H1 (cell line): ENCODE results near the gene CCSAP. TPM values are rescaled to one million over a fixed set of nuclear protein-coding genes. Genes with fewer than 3 reads are reported as not detected.

Experiments used
- CTCF ChIA-PET: fragments of 300-600 bp; sonication (Branson Sonifier 250); formaldehyde crosslinking; loops from one replicate; lab custom pipeline; 2021; ENCODE audit not compliant: partially characterized antibody; lab: Charles Lee
- POLR2A ChIA-PET: fragments of 300-600 bp; sonication (Branson Sonifier 250); formaldehyde crosslinking; loops from one replicate; lab custom pipeline; 2021; ENCODE audit warnings: inconsistent platforms; ENCODE audit not compliant: partially characterized antibody; lab: Charles Lee
- DNase-seq, 2 experiments: peaks; one replicate each; pipeline versions ENCODE4 v3.0.0 to v3.0.0-alpha.2; 2010 to 2022; ENCODE audit warnings: low spot score in 2 of 2, low read depth in 1 of 2, mixed read lengths in 1 of 2
- FAIRE-seq: peaks from 2 replicates; lab custom pipeline; 2011; peaks lifted over from hg19 to GRCh38; lab: Jason Lieb, UNC
- H2AFZ ChIP-seq: 2 replicates; pipeline ENCODE4 v1.8.1; 2012; ENCODE audit warnings: low read length, inconsistent platforms
- H2AK5ac ChIP-seq: 2 replicates; pipeline ENCODE4 v1.6.1; 2013; ENCODE audit warnings: low read depth, low read length
- H2BK120ac ChIP-seq: replicated peaks from 2 replicates; pipeline ENCODE3; 2013; ENCODE audit warnings: low read depth, low read length, inconsistent platforms
- H2BK12ac ChIP-seq: 2 replicates; pipeline ENCODE4 v1.6.1; 2013; ENCODE audit warnings: low read depth, low read length
- H2BK15ac ChIP-seq: 2 replicates; pipeline ENCODE4 v1.6.1; 2013; ENCODE audit warnings: low read length
- H2BK20ac ChIP-seq: 2 replicates; pipeline ENCODE4 v1.6.1; 2013; ENCODE audit warnings: low read length
- H2BK5ac ChIP-seq: 2 replicates; pipeline ENCODE4 v1.6.1; 2013; ENCODE audit warnings: low read depth, low read length
- H3K14ac ChIP-seq: 2 replicates; pipeline ENCODE4 v1.6.1; 2013; ENCODE audit warnings: inconsistent platforms; ENCODE audit not compliant: insufficient read length
- H3K18ac ChIP-seq: 2 replicates; pipeline ENCODE4 v1.6.1; 2013; ENCODE audit warnings: low read length; ENCODE audit errors: extremely low read depth
- H3K23ac ChIP-seq: 2 replicates; pipeline ENCODE4 v1.6.1; 2013; ENCODE audit warnings: inconsistent platforms; ENCODE audit not compliant: insufficient read length
- H3K23me2 ChIP-seq: 2 replicates; pipeline ENCODE4 v1.6.1; 2013; ENCODE audit warnings: low read depth, low read length
- H3K27ac ChIP-seq: 2 replicates; pipeline ENCODE4 v1.6.1; 2011; ENCODE audit warnings: low read depth, low read length, inconsistent platforms
- H3K27me3 ChIP-seq, 4 experiments: replicated peaks in 1 of 4; 1 replicate in 1 of 4; 2 replicates in 3 of 4; pipeline versions ENCODE4 v1.6.1 to v1.8.1; 2011 to 2013; ENCODE audit warnings: low read length in 3 of 4, mild to moderate bottlenecking in 3 of 4, inconsistent platforms in 2 of 4, mixed read lengths in 2 of 4, moderate library complexity in 1 of 4; ENCODE audit not compliant: control insufficient read depth in 3 of 4, insufficient read depth in 3 of 4; ENCODE audit errors: extremely low read depth in 1 of 4
- H3K36me3 ChIP-seq, 4 experiments: 2 replicates each; pipeline versions ENCODE4 v1.6.1 to v1.8.1; 2011 to 2013; ENCODE audit warnings: mild to moderate bottlenecking in 4 of 4, low read length in 3 of 4, moderate library complexity in 2 of 4, control low read depth in 1 of 4, inconsistent platforms in 1 of 4; ENCODE audit not compliant: insufficient read depth in 4 of 4, control insufficient read depth in 2 of 4
- H3K4ac ChIP-seq: replicated peaks from 2 replicates; pipeline ENCODE3; 2013; ENCODE audit warnings: low read length, low read depth, mixed read lengths, inconsistent platforms; ENCODE audit not compliant: insufficient read length
- H3K4me1 ChIP-seq, 4 experiments: replicated peaks in 1 of 4; 1 replicate in 1 of 4; 2 replicates in 3 of 4; pipeline versions ENCODE4 v1.6.1 to v1.8.1; 2011 to 2013; ENCODE audit warnings: low read length in 3 of 4, inconsistent platforms in 2 of 4, mixed read lengths in 1 of 4; ENCODE audit not compliant: insufficient read depth in 4 of 4, control insufficient read depth in 3 of 4
- H3K4me2 ChIP-seq, 2 experiments: 2 replicates each; pipeline versions ENCODE4 v1.6.1 to v1.8.1; 2011 to 2013; ENCODE audit warnings: low read depth in 2 of 2, low read length in 2 of 2, control low read depth in 1 of 2, inconsistent platforms in 1 of 2, mild to moderate bottlenecking in 1 of 2; ENCODE audit not compliant: insufficient read depth in 1 of 2
- H3K4me3 ChIP-seq, 4 experiments: fragments of 200-600, 300-600 bp in 1 of 4; sonication (generic), shearing (Covaris generic), sonication (Bioruptor Twin) in 1 of 4; 2 replicates each; pipeline versions ENCODE4 v1.5.1 to v1.8.1; 2011 to 2016; ENCODE audit warnings: low read length in 4 of 4, low read depth in 3 of 4, control low read depth in 2 of 4, inconsistent platforms in 2 of 4, mild to moderate bottlenecking in 2 of 4, mixed read lengths in 1 of 4, moderate library complexity in 1 of 4; ENCODE audit not compliant: insufficient read depth in 2 of 4; ENCODE audit errors: extremely low read depth in 1 of 4
- H3K56ac ChIP-seq: replicated peaks from 2 replicates; pipeline ENCODE3; 2013; ENCODE audit warnings: low read depth, mild to moderate bottlenecking, mixed read lengths, low read length, inconsistent platforms; ENCODE audit not compliant: insufficient read length
- H3K79me1 ChIP-seq: 2 replicates; pipeline ENCODE4 v1.6.1; 2013; ENCODE audit warnings: low read depth, low read length, control low read depth
- H3K79me2 ChIP-seq, 2 experiments: 2 replicates each; pipeline versions ENCODE4 v1.6.1 to v1.8.1; 2012 to 2013; ENCODE audit warnings: low read length in 2 of 2, mild to moderate bottlenecking in 2 of 2, inconsistent platforms in 1 of 2; ENCODE audit not compliant: insufficient read depth in 2 of 2, control insufficient read depth in 1 of 2
- H3K9ac ChIP-seq, 4 experiments: replicated peaks in 1 of 4; 1 replicate in 1 of 4; 2 replicates in 3 of 4; pipeline versions ENCODE4 v1.6.1 to v1.8.1; 2011 to 2013; ENCODE audit warnings: low read depth in 3 of 4, low read length in 3 of 4, control low read depth in 2 of 4, mild to moderate bottlenecking in 2 of 4, moderate library complexity in 2 of 4, inconsistent platforms in 1 of 4; ENCODE audit errors: extremely low read depth in 1 of 4
- H3K9me3 ChIP-seq, 2 experiments: 2 replicates each; pipeline versions ENCODE4 v1.6.1 to v1.8.1; 2012 to 2013; ENCODE audit warnings: mild to moderate bottlenecking in 2 of 2, moderate library complexity in 2 of 2, control low read depth in 1 of 2, inconsistent platforms in 1 of 2, low read depth in 1 of 2, low read length in 1 of 2, mixed read lengths in 1 of 2; ENCODE audit not compliant: insufficient read depth in 2 of 2
- H4K20me1 ChIP-seq, 2 experiments: replicated peaks in 1 of 2; 2 replicates each; pipeline versions ENCODE3 to v1.8.1; 2011 to 2013; ENCODE audit warnings: inconsistent platforms in 2 of 2, low read length in 2 of 2, mild to moderate bottlenecking in 1 of 2; ENCODE audit not compliant: insufficient read depth in 2 of 2, control insufficient read depth in 1 of 2
- H4K5ac ChIP-seq: 2 replicates; pipeline ENCODE4 v1.6.1; 2013; ENCODE audit warnings: low read length, low read depth, mixed read lengths, inconsistent platforms; ENCODE audit not compliant: insufficient read length
- H4K8ac ChIP-seq: 2 replicates; pipeline ENCODE4 v1.8.0; 2013; ENCODE audit warnings: mild to moderate bottlenecking, moderate library complexity, low read length, inconsistent platforms; ENCODE audit not compliant: insufficient read depth; ENCODE audit errors: extremely low read depth
- H4K91ac ChIP-seq: replicated peaks from 2 replicates; pipeline ENCODE3; 2013; ENCODE audit warnings: low read length, mixed read lengths, inconsistent platforms; ENCODE audit not compliant: insufficient read length
- CHD1 ChIP-seq: IDR thresholded peaks from 2 replicates; pipeline ENCODE4 v1.6.1; 2012; ENCODE audit warnings: low read depth, low read length, improper control_type of control experiment
- MAFK ChIP-seq: IDR thresholded peaks from 2 replicates; pipeline ENCODE4 v1.6.1; 2012; ENCODE audit warnings: low read depth, mild to moderate bottlenecking, improper control_type of control experiment, low read length
- WGBS, 2 experiments: shearing (Covaris generic) in 1 of 2; methylation state at CpG; one replicate each; pipeline versions ENCODE4 v1.1.6 to v1.1.7; 2013 to 2015; ENCODE audit warnings: low lambda C conversion rate in 2 of 2, mixed read lengths in 2 of 2, inconsistent platforms in 1 of 2, low coverage in 1 of 2, missing lambda C conversion rate in 1 of 2; ENCODE audit not compliant: insufficient replicate concordance in 2 of 2, insufficient coverage in 1 of 2, insufficient read length in 1 of 2; ENCODE audit errors: extremely low coverage in 1 of 2, missing lambda C conversion rate in 1 of 2; 5-methylcytosine and 5-hydroxymethylcytosine counted together
- polyA plus RNA-seq, 7 experiments: library from polyadenylated mRNA; depleted of rRNA in 3 of 7; stranded (reverse) in 5 of 7; unstranded in 2 of 7; fragments of >200 nt in 5 of 7; fragments of 200-250 nt in 2 of 7; gene quantifications; 1 replicate in 5 of 7; 2 replicates in 1 of 7; 4 replicates in 1 of 7; pipeline versions ENCODE4 v1.2.1 to v1.2.3, GENCODE V29; 2011 to 2013; ENCODE audit warnings: missing spikeins in 2 of 7, mixed read lengths in 2 of 7
- total RNA-seq: library from RNA; stranded (reverse); fragmentation: NEBNext Ultra II Directional; extraction: Animal tissue kit (Norgen Biotek cat#: 25700); gene quantifications from 2 replicates; pipeline ENCODE4 v1.2.1, GENCODE V29; 2021
- TF ChIP-seq, protein P1 (sequence below), 3 experiments: IDR thresholded peaks; 1 replicate in 2 of 3; 2 replicates in 1 of 3; pipeline versions ENCODE4 v1.5.1 to v1.6.1; 2011; ENCODE audit warnings: low read length in 3 of 3, mild to moderate bottlenecking in 3 of 3, inconsistent platforms in 2 of 3, low read depth in 1 of 3, moderate library complexity in 1 of 3; ENCODE audit not compliant: insufficient read depth in 1 of 3; ENCODE audit errors: control extremely low read depth in 1 of 3

Gene CCSAP
- total and polyA plus RNA-seq, 2 of the 8 experiments (the other 6 are each of a cell fraction or from before 2014, with no cell fraction given) = 3.5 to 17.2 TPM

DNA sequence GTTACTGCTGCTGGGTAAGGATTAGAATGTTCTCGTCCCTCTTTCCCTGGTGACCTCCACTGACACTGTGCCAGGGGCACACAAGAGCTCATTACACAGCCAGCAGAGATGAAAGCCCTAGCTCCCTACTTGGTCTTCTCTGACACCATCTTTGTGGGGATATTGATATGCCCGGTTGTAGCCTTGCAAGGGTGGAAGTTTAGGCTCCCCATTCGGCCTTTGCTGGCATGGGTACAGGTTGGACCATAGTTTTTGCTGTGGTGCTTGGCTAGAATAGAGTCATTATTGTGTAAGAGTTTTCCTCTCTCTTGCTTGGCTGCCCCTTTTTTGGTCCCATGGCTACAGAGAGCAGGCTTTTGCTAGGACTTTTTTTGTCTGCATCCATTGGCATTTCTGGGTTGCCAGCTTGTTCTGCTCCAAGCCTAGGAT lies 59.6 kb downstream of the CCSAP start:
- Histone ChIP-seq H3K4ac (no peak overlapping the region), H2AFZ (no peak overlapping the region), H3K27ac (no peak overlapping the region), H3K79me2 (peaks cover 3 to 73% of the 10 kb centered on the region in 2 experiments; a peak in 2 of 4 replicates), H2BK15ac (no peak overlapping the region), H3K56ac (no peak overlapping the region), H3K27me3 (no peaks in the 10 kb centered on the region), H3K79me1 (peaks cover 6% of the 10 kb centered on the region), H3K23ac (no peak overlapping the region), H3K18ac (no peak overlapping the region), H3K9ac (no peak overlapping the region), H3K4me1 (peaks cover 0 to 4% (median under 1%) of the 10 kb centered on the region in 4 experiments; a peak in 1 of 7 replicates), H4K91ac (no peak overlapping the region), H2BK5ac (no peak overlapping the region), H2BK12ac (no peak overlapping the region), H3K4me3 (no peak overlapping the region), H4K8ac (no peak overlapping the region), H4K20me1 (peaks cover 8 to 10% of the 10 kb centered on the region in 2 experiments), H2BK120ac (no peak overlapping the region), H2AK5ac (no peak overlapping the region), H3K36me3 (no peaks in the 10 kb centered on the region), H3K9me3 (no peaks in the 10 kb centered on the region), H4K5ac (no peak overlapping the region), H3K4me2 (no peak overlapping the region), H3K23me2 (no peaks in the 10 kb centered on the region; the same call in 1 of the 2 replicates), H2BK20ac (no peak overlapping the region), H3K14ac (no peak overlapping the region)
- TF ChIP-seq, protein P1, sequence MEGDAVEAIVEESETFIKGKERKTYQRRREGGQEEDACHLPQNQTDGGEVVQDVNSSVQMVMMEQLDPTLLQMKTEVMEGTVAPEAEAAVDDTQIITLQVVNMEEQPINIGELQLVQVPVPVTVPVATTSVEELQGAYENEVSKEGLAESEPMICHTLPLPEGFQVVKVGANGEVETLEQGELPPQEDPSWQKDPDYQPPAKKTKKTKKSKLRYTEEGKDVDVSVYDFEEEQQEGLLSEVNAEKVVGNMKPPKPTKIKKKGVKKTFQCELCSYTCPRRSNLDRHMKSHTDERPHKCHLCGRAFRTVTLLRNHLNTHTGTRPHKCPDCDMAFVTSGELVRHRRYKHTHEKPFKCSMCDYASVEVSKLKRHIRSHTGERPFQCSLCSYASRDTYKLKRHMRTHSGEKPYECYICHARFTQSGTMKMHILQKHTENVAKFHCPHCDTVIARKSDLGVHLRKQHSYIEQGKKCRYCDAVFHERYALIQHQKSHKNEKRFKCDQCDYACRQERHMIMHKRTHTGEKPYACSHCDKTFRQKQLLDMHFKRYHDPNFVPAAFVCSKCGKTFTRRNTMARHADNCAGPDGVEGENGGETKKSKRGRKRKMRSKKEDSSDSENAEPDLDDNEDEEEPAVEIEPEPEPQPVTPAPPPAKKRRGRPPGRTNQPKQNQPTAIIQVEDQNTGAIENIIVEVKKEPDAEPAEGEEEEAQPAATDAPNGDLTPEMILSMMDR (IDR thresholded peaks at IDR 0.05; ENCODE audit: control extremely low read depth in 1 of 3, insufficient read depth in 1 of 3, low read depth in 1 of 3, low read length in 3 of 3) = no peak
- TF ChIP-seq CHD1 = no peak
- TF ChIP-seq MAFK = no peak
- ChIA-PET POLR2A (interaction anchor here (0.6 kb wide), 1 partner anchor 322 kb away, joined by 4 read pairs; no protein-coding TSS in a partner anchor), CTCF (interaction anchor here (1.2 kb wide), 1 partner anchor 199 kb away, joined by 3 read pairs; no protein-coding TSS in a partner anchor)
- FAIRE-seq (no peak), DNase-seq (no peak)
- WGBS, 2 experiments = 78% methylated on average over 3 of the region's 3 CpGs; no CpG with 5 or more reads in 1 of the 2 experiments
